ENCODE measurements around the gene DDX49. TPM values are rescaled to one million over a fixed set of nuclear protein-coding genes. Genes with fewer than 3 reads are reported as not detected.

The DDX49 gene
- total RNA-seq, 6 experiments from 2014 or later = 37.8 to 57.4 (median 44.0) TPM

- Mint-ChIP-seq H3K9me3 (no peaks in the 10 kb centered on the region), H3K27me3 (ENCODE audit: insufficient read depth) (peaks cover 1% of the 10 kb centered on the region), H3K27ac (no peak overlapping the region), H3K4me3 (no peak overlapping the region), H3K36me3 (ENCODE audit: low read depth) (no peaks in the 10 kb centered on the region; the same call in 1 of the 2 replicates), H3K4me1 (ENCODE audit: low read depth) (no peaks in the 10 kb centered on the region)
- no peak for DNase-seq
- TF ChIP-seq CTCF (IDR thresholded peaks at IDR 0.05) = no peak
These were observed 16.1 kb upstream of the DDX49 start for GRCh38 chr19:18903156-18904037.

GRCh38 chr19:18904334-18905057 is 15.0 kb upstream of the DDX49 start:
- Mint-ChIP-seq H3K27ac (no peak overlapping the region), H3K27me3 (ENCODE audit: insufficient read depth) (peaks cover under 1% of the 10 kb centered on the region), H3K36me3 (ENCODE audit: low read depth) (no peaks in the 10 kb centered on the region; the same call in 1 of the 2 replicates), H3K4me1 (ENCODE audit: low read depth) (no peaks in the 10 kb centered on the region), H3K9me3 (no peaks in the 10 kb centered on the region), H3K4me3 (no peak overlapping the region)
- DNase-seq = no peak
- TF ChIP-seq CTCF (IDR thresholded peaks at IDR 0.05) = no peak

- TF ChIP-seq CTCF (IDR thresholded peaks at IDR 0.05) = no peak
- no peak overlapping the region for H3K4me3 Mint-ChIP-seq
- DNase-seq = no peak
- H3K27ac Mint-ChIP-seq = no peak overlapping the region
- no peaks in the 10 kb centered on the region; the same call in none of the 2 replicates for H3K27me3 Mint-ChIP-seq (ENCODE audit: insufficient read depth)
- no peaks in the 10 kb centered on the region; the same call in 1 of the 2 replicates for H3K36me3 Mint-ChIP-seq (ENCODE audit: low read depth)
- H3K9me3 Mint-ChIP-seq = no peaks in the 10 kb centered on the region
- H3K4me1 Mint-ChIP-seq (ENCODE audit: low read depth) = no peaks in the 10 kb centered on the region
These were observed 14.5 kb upstream of the DDX49 start for GRCh38 chr19:18905058-18905456.

- H3K27me3 Mint-ChIP-seq (ENCODE audit: insufficient read depth) = no peaks in the 10 kb centered on the region; the same call in none of the 2 replicates
- no peak for DNase-seq
- H3K9me3 Mint-ChIP-seq = no peaks in the 10 kb centered on the region
- no peaks in the 10 kb centered on the region; the same call in 1 of the 2 replicates for H3K36me3 Mint-ChIP-seq (ENCODE audit: low read depth)
- H3K27ac Mint-ChIP-seq = no peak overlapping the region
- H3K4me3 Mint-ChIP-seq = no peak overlapping the region
- no peak for TF ChIP-seq CTCF (IDR thresholded peaks at IDR 0.05)
- H3K4me1 Mint-ChIP-seq (ENCODE audit: low read depth) = no peaks in the 10 kb centered on the region
These were observed 13.8 kb upstream of the DDX49 start for GRCh38 chr19:18905513-18906236.
